HG03039 (cell line): ENCODE data around the gene ITPR2.

Source experiments
- ATAC-seq: cut with Tn5 transposase; IDR thresholded peaks from one replicate; pipeline ENCODE4 v1.9.1; 2021; ENCODE audit warnings: mild to moderate bottlenecking, moderate library complexity; ENCODE audit not compliant: unreplicated experiment

Gene ITPR2

GRCh38 chr12:26599096-26599695 lies 233.8 kb downstream of the ITPR2 start:
- ATAC-seq: no peak

GRCh38 chr12:26595806-26596205 lies 237.2 kb downstream of the ITPR2 start:
- ATAC-seq: no peak

GRCh38 chr12:26580619-26581018 lies 252.4 kb downstream of the ITPR2 start:
- no peak for ATAC-seq

- ATAC-seq: no peak
Measured at GRCh38 chr12:26576266-26576665, 256.7 kb downstream of the ITPR2 start.

GRCh38 chr12:26573225-26573909 lies 259.6 kb downstream of the ITPR2 start:
- no peak for ATAC-seq

- ATAC-seq: no peak
Measured at GRCh38 chr12:26572137-26572536, 260.9 kb downstream of the ITPR2 start.

- no peak for ATAC-seq
Measured at GRCh38 chr12:26571560-26571959, 261.4 kb downstream of the ITPR2 start.

- no peak for ATAC-seq
Measured at GRCh38 chr12:26567126-26567525, 265.9 kb downstream of the ITPR2 start.

GRCh38 chr12:26566675-26567074 lies 266.3 kb downstream of the ITPR2 start:
- no peak for ATAC-seq

GRCh38 chr12:26566186-26566585 lies 266.8 kb downstream of the ITPR2 start:
- ATAC-seq: no peak

- no peak for ATAC-seq
Measured at GRCh38 chr12:26564391-26564790, 268.6 kb downstream of the ITPR2 start.

- ATAC-seq: no peak
Measured at GRCh38 chr12:26563552-26563951, 269.4 kb downstream of the ITPR2 start.

GRCh38 chr12:26557326-26557725 lies 275.7 kb downstream of the ITPR2 start:
- ATAC-seq: no peak

- ATAC-seq: no peak
Measured at GRCh38 chr12:26556916-26557315, 276.1 kb downstream of the ITPR2 start.

- no peak for ATAC-seq
Measured at GRCh38 chr12:26555139-26555538, 277.9 kb downstream of the ITPR2 start.

- ATAC-seq: peak; percentile 45
Measured at GRCh38 chr12:26554332-26554731, 278.7 kb downstream of the ITPR2 start.

- no peak for ATAC-seq
Measured at GRCh38 chr12:26551385-26551784, 281.6 kb downstream of the ITPR2 start.

- ATAC-seq: no peak
Measured at GRCh38 chr12:26548227-26548626, 284.8 kb downstream of the ITPR2 start.

GRCh38 chr12:26546535-26547314 lies 286.3 kb downstream of the ITPR2 start:
- ATAC-seq: no peak

- no peak for ATAC-seq
Measured at GRCh38 chr12:26539131-26539530, 293.9 kb downstream of the ITPR2 start.

GRCh38 chr12:26537651-26538050 lies 295.3 kb downstream of the ITPR2 start:
- no peak for ATAC-seq

GRCh38 chr12:26537126-26537525 lies 295.9 kb downstream of the ITPR2 start:
- ATAC-seq: no peak
